Stimulated activated CD8-positive, alpha-beta memory T cell treated with anti-CD3 and anti-CD28 coated beads, Interleukin-4, amount 100 ng/mL, for 1 hour (primary cell): ENCODE measurements around the gene APEH.

Source experiments
- DNase-seq, 2 donors: peaks; one replicate each; pipeline ENCODE4 v3.0.0-alpha.2; 2020; ENCODE audit warnings: low read depth in 2 of 2, low spot score in 1 of 2

APEH gene

GRCh38 chr3:49650177-49650576, 24.0 kb upstream of the APEH start:
- no peak for DNase-seq

DNA sequence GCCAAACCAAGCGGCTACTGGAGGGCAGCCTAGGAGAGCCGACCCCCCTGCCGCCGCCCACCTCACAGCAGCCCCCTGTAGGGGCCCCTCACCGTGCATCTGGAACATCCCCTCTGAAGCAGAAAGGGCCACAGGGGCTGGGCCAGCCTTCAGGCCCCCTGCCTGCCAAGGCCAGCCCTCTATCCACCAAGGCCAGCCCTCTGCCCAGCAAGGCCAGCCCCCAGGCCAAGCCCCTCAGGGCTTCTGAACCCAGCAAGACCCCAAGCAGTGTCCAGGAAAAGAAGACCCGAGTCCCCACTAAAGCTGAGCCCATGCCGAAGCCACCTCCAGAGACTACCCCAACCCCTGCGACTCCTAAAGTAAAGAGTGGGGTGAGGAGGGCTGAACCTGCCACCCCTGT, 23.5 kb upstream of the APEH start:
- no peak for DNase-seq

- DNase-seq: no peak
Observed at GRCh38 chr3:49652218-49652902, 21.8 kb upstream of the APEH start.

- no peak for DNase-seq
Observed at GRCh38 chr3:49652903-49653415, 21.2 kb upstream of the APEH start.

DNA sequence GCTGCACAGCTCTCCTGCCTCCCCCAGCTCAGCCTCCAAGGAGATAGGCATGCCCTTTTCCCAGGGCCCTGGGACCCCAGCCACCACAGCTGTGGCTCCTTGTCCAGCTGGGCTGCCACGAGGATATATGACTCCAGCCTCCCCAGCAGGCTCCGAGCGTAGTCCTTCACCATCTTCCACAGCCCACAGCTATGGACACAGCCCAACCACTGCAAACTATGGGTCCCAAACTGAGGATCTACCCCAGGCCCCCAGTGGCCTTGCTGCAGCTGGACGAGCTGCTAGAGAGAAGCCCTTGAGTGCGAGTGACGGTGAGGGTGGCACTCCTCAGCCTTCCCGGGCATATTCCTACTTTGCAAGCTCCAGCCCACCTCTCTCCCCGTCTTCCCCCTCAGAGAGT, 20.5 kb upstream of the APEH start:
- no peak for DNase-seq

DNA sequence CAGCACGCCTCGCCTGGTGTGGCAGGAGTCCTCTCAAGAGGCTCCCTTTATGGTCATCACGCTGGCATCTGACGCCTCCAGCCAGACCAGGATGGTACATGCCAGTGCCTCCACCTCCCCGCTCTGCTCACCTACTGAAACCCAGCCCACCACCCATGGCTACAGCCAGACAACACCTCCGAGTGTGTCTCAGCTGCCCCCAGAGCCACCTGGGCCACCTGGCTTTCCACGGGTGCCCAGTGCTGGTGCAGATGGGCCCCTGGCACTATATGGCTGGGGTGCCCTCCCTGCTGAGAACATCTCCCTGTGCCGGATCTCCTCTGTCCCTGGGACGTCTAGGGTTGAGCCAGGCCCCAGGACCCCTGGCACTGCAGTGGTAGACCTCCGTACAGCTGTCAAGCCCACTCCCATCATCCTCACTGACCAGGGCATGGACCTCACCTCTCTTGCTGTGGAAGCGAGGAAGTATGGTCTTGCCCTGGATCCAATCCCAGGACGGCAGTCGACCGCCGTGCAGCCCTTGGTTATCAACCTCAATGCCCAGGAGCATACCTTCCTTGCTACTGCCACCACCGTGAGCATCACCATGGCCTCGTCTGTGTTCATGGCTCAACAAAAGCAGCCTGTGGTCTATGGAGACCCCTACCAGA, 19.9 kb upstream of the APEH start:
- no peak for DNase-seq

DNA sequence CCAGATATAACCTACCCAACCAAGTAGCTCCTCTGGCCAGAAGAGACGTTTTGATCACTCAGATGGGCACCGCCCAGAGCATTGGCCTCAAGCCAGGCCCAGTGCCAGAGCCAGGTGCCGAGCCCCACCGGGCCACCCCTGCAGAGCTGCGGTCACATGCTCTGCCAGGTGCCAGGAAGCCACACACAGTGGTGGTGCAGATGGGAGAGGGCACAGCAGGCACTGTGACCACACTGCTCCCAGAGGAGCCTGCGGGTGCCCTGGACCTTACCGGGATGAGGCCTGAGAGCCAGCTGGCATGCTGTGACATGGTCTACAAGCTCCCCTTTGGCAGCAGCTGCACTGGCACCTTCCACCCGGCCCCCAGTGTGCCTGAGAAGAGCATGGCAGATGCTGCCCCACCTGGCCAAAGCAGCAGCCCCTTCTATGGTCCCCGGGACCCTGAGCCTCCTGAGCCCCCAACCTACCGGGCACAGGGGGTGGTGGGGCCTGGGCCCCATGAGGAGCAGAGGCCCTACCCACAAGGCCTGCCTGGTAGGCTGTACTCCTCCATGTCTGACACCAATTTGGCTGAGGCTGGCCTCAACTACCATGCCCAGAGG, 19.1 kb upstream of the APEH start:
- no peak for DNase-seq

- DNase-seq: no peak
Observed at GRCh38 chr3:49655731-49656285, 18.3 kb upstream of the APEH start.

GRCh38 chr3:49656541-49657112, 17.5 kb upstream of the APEH start:
- no peak for DNase-seq

- no peak for DNase-seq
Observed at GRCh38 chr3:49657208-49657915, 16.8 kb upstream of the APEH start.

DNA sequence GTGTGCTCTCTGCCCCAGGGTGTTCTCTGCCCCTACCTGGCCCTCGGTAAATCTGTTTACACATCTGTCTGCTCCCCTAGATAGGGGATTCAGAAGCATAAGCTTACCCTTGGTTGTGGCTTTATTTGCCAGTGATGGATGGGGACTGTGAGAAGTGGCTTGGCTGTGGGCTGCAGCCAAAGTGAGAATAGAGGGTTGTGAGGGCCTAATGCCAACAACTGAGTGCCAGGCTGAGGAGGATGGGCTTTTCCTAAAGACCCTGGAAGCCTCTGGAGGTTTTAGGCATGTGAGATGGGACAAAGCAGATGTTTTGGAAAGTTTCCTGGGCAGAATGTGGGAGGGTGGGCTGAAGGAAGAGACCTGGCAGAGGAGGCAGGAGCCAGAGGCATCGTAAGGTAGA, 15.4 kb upstream of the APEH start:
- no peak for DNase-seq

DNA sequence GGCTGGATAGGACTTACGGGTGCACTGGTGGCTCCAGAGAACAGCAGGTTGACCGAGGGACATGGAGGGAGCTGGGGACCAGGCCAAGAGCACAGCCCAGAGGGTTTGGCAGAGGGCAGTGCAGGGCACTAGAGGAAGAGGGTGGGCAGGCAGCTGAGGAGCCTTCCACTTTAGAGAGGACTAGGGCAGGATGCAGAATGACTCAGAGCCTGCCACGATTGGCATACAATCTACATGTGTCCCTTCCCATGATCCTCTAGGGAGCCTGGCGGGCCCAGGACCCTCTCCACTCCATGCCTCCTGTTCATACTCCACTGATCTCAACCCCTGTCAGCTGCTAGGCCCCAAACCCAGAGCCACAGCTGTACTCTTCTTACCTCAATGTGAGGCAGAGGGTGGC, 14.4 kb upstream of the APEH start:
- no peak for DNase-seq

- DNase-seq: no peak
Observed at GRCh38 chr3:49661281-49661680, 12.9 kb upstream of the APEH start.

GRCh38 chr3:49662021-49662420, 12.1 kb upstream of the APEH start:
- DNase-seq: no peak

DNA sequence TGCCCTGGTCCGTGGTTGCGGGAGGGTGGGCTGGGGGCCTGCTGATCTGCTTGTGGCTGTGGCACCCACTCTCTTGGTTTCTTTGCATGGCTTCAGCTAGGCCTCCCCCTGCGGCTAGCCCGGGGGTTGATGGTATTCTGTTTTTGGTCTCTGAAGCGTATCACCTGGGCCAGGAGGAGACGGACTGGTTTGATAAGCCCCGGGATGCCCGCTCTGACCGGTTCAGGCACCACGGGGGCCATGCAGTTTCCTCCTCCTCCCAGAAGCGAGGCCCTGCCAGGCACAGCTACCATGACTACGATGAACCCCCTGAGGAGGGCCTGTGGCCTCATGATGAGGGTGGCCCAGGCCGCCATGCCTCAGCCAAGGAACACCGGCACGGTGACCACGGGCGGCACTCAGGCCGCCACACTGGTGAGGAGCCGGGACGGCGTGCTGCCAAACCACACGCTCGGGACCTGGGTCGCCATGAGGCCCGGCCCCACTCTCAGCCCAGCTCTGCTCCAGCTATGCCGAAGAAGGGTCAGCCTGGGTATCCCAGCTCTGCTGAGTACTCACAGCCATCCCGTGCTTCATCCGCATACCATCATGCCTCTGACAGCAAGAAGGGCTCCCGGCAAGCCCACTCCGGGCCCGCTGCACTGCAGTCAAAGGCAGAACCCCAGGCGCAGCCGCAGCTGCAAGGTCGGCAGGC, 11.3 kb upstream of the APEH start:
- no peak for DNase-seq

- no peak for DNase-seq
Observed at GRCh38 chr3:49663831-49664230, 10.3 kb upstream of the APEH start.

DNA sequence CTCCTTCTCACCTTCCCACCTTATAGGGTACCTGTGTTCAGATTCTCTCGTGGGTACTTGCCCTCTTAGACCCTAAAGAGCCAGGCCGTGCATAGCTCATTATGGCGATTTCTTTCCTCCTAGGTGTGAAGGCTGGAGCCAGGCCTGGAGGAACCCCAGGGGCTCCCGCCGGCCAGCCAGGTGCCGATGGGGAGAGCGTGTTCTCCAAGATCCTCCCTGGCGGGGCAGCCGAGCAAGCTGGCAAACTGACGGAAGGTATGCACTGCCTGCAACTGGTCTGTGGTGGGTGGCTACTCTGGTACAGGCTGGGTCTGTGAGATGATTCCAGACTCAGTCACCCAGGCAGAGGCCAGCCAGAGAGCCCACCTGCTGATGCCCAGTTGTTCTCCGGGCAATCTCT, 9.9 kb upstream of the APEH start:
- no peak for DNase-seq

DNA sequence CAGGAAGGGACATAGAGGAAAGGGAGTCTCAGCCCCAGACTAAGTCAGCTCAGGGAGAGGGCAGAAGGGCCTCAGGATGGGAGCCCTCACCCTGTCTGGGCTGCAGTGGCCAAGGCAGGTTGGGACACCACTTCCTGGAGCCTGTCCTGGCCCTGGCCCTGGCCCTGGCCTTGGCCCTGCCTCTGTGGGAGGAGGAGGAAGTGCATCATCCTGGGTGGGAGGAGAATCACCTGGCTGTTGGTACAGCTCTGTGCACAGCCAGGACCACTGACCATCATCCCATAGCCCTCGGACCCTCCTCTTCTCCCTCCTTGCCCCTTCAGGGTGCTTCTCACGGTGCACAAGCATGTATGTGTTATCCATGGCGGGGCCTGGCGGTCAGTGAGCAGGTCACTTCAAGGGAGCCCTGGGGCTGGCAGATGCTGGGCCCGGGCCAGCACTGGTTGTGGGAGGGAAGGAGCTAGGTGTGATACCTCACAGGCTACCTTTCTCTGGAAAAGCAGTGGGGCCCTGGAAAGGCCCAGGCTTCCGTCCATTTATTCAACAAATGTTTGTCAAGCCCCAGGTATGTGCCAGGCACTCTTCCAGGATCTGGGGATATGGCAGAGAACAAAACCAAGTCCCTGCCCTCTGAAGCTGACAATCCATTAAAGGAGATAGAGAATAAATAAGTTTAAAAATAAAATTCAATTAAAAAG, 8.2 kb upstream of the APEH start:
- no peak for DNase-seq

DNA sequence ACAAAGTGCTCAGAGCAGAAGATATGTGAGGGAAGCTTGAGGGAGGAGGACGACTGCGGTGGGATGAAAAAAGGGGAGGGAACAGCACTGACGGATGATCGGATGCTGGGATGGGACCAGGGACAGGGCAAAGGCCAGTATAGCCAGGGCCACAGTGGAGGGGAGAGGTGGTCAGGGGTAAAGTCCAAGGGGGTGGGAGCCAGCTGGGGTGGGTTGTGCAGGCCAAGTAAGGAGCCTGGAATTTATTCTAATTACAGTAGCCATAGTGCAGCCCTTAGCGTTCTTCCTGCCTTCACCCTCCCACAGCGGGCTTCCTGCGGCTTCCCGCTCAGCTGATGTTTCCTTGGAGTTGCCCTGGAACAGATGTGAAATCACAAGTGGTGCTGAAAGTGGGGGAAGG, 7.6 kb upstream of the APEH start:
- DNase-seq: no peak
